CD4-positive, alpha-beta T cell treated with Interleukin-6 at 100 ng/mL for 8 hours (primary cell): ENCODE data around the gene ARSG.

Experiments used
- DNase-seq: peaks from one replicate; pipeline ENCODE4 v3.0.0-alpha.2; 2020; ENCODE audit warnings: mixed read lengths, low spot score

The ARSG gene

GRCh38 chr17:68377771-68378267, 86.5 kb downstream of the ARSG start:
- no peak for DNase-seq

- no peak for DNase-seq
These were observed 87.2 kb downstream of the ARSG start for GRCh38 chr17:68378268-68379176.

- DNase-seq = no peak
These were observed 87.8 kb downstream of the ARSG start for GRCh38 chr17:68379177-68379510.

GRCh38 chr17:68379692-68380677, 88.7 kb downstream of the ARSG start:
- no peak for DNase-seq

GRCh38 chr17:68381076-68381900, 90.0 kb downstream of the ARSG start:
- no peak for DNase-seq

- no peak for DNase-seq
These were observed 91.3 kb downstream of the ARSG start for GRCh38 chr17:68382582-68383085.

GRCh38 chr17:68383120-68383442, 91.8 kb downstream of the ARSG start:
- no peak for DNase-seq

GRCh38 chr17:68383443-68384321, 92.4 kb downstream of the ARSG start:
- DNase-seq = peak; percentile 36

- no peak for DNase-seq
These were observed 93.2 kb downstream of the ARSG start for GRCh38 chr17:68384471-68384870.

- no peak for DNase-seq
These were observed 93.6 kb downstream of the ARSG start for GRCh38 chr17:68384941-68385340.

GRCh38 chr17:68385490-68386215, 94.4 kb downstream of the ARSG start:
- DNase-seq = no peak

GRCh38 chr17:68387435-68388218, 96.3 kb downstream of the ARSG start:
- DNase-seq = no peak

GRCh38 chr17:68389041-68389440, 97.7 kb downstream of the ARSG start:
- DNase-seq = no peak

- no peak for DNase-seq
These were observed 99.7 kb downstream of the ARSG start for GRCh38 chr17:68390888-68391545.

- no peak for DNase-seq
These were observed 100.4 kb downstream of the ARSG start for GRCh38 chr17:68391561-68392268.

GRCh38 chr17:68394608-68395331, 103.5 kb downstream of the ARSG start:
- DNase-seq = no peak
